ENCODE results near the gene PLPPR3. TPM values are rescaled to one million over a fixed set of nuclear protein-coding genes. Genes with fewer than 3 reads are reported as not detected.

Gene PLPPR3
- total and polyA plus RNA-seq, 10 of the 15 experiments (the other 5 are each of a cell fraction or from before 2014, with no cell fraction given) = 0.07 TPM; not detected in 9

GRCh38 chr19:795073-795611 lies 26.6 kb downstream of the PLPPR3 start:
- FAIRE-seq = no peak
- Histone ChIP-seq H4K20me1 (ENCODE audit: control insufficient read depth, insufficient read depth) (peaks cover 13% of the 10 kb centered on the region), H3K27ac (ENCODE audit: control insufficient read depth, insufficient read depth) (no peak overlapping the region), H3K9ac (ENCODE audit: control insufficient read depth, insufficient read depth, low read length) (no peak overlapping the region), H3K36me3 (ENCODE audit: control insufficient read depth in 2 of 2, insufficient read depth in 2 of 2, low read length in 1 of 2) (peaks cover 6 to 8% of the 10 kb centered on the region in 2 experiments; a peak in 3 of 4 replicates), H3K4me2 (ENCODE audit: control insufficient read depth, insufficient read depth) (no peak overlapping the region), H3K4me1 (ENCODE audit: control insufficient read depth, insufficient read depth, low read length) (peaks cover under 1% of the 10 kb centered on the region; the same call in 1 of the 2 replicates), H3K4me3 (no peak overlapping the region), H3K79me2 (ENCODE audit: control insufficient read depth, insufficient read depth, low read length) (peaks cover 25% of the 10 kb centered on the region), H2AFZ (ENCODE audit: control insufficient read depth, low read depth, low read length) (no peak overlapping the region), H3K9me3 (replicated peaks; ENCODE audit: control insufficient read depth, insufficient read depth, low read length) (no peaks in the 10 kb centered on the region), H3K27me3 (replicated peaks in 1 of 2; ENCODE audit: control insufficient read depth in 2 of 2, insufficient read depth in 2 of 2, low read length in 1 of 2) (no peaks in the 10 kb centered on the region)
- no peak for DNase-seq (ENCODE audit: low read depth, low spot score)
- in situ Hi-C loops (cut with MboI) (no loop called here), intact Hi-C loops (cut with micrococcal nuclease; ENCODE audit: unreplicated experiment) (no loop called here)
- ATAC-seq = no peak
- ChIA-PET RAD21 (ENCODE audit: unreplicated experiment) (no interaction called here), POLR2A (no interaction called here), CTCF (no interaction called here), SMC1A (ENCODE audit: uncharacterized antibody, unreplicated experiment) (no interaction called here)
- WGBS (ENCODE audit: insufficient coverage, insufficient replicate concordance, low lambda C conversion rate, missing lambda C conversion rate) = 95% methylated on average over 28 of the region's 28 CpGs
- no peak for TF ChIP-seq MTA3 (IDR thresholded peaks at IDR 0.05; ENCODE audit: borderline replicate concordance, low read length)
- TF ChIP-seq IKZF1 (conservative IDR thresholded peaks at IDR 0.05) = peak; percentile 27; the same call in 1 of the 2 replicates
- no peak for TF ChIP-seq EP300 (IDR thresholded peaks at IDR 0.05; ENCODE audit: borderline replicate concordance in 1 of 2, control insufficient read depth in 1 of 2, low read depth in 2 of 2, low read length in 2 of 2)
- no peak for TF ChIP-seq NR2C2 (IDR thresholded peaks at IDR 0.05; ENCODE audit: borderline replicate concordance, control insufficient read depth, insufficient read length, low read depth)
- TF ChIP-seq, protein P1, sequence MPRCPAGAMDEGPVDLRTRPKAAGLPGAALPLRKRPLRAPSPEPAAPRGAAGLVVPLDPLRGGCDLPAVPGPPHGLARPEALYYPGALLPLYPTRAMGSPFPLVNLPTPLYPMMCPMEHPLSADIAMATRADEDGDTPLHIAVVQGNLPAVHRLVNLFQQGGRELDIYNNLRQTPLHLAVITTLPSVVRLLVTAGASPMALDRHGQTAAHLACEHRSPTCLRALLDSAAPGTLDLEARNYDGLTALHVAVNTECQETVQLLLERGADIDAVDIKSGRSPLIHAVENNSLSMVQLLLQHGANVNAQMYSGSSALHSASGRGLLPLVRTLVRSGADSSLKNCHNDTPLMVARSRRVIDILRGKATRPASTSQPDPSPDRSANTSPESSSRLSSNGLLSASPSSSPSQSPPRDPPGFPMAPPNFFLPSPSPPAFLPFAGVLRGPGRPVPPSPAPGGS (IDR thresholded peaks at IDR 0.05; ENCODE audit: borderline replicate concordance, insufficient read depth, low read depth, low read length, poor library complexity, severe bottlenecking) = peak; percentile 54
- no peak for TF ChIP-seq YY1 (IDR thresholded peaks at IDR 0.05; ENCODE audit: low read depth, low read length)
- BruUV-seq (replicated peaks) = no TSS peak

Measured in GM12878 (cell line).